Calu3 (cell line): ENCODE measurements around the gene SLC8A1. TPM values are rescaled to one million over a fixed set of nuclear protein-coding genes. Genes with fewer than 3 reads are reported as not detected.

ENCODE experiments used
- BruUV-seq: library from RNA; stranded (reverse); fragments of 400-500 nt; replicated peaks from 2 replicates; lab custom pipeline; 2021; lab: Mats Ljungman, UMichigan
- CTCF ChIA-PET: fragments of 300-600 bp; sonication (Branson Sonifier 250); formaldehyde crosslinking; loops from one replicate; lab custom pipeline; 2022; ENCODE audit warnings: antibody characterized with exemption; lab: Charles Lee
- DNase-seq: peaks from one replicate; pipeline ENCODE4 v3.0.0; 2022
- H3K27ac Mint-ChIP-seq: one replicate; pipeline ENCODE4 v1.8.0; 2022; ENCODE audit warnings: mixed read lengths; ENCODE audit not compliant: unreplicated experiment
- H3K27me3 Mint-ChIP-seq: one replicate; pipeline ENCODE4 v1.8.0; 2022; ENCODE audit warnings: mixed read lengths; ENCODE audit not compliant: unreplicated experiment
- H3K36me3 Mint-ChIP-seq: one replicate; pipeline ENCODE4 v1.8.0; 2022; ENCODE audit warnings: mild to moderate bottlenecking, moderate library complexity, mixed read lengths; ENCODE audit not compliant: insufficient read depth, unreplicated experiment
- H3K4me1 Mint-ChIP-seq: one replicate; pipeline ENCODE4 v1.8.0; 2022; ENCODE audit warnings: mild to moderate bottlenecking, low read depth, mixed read lengths; ENCODE audit not compliant: unreplicated experiment
- H3K4me3 Mint-ChIP-seq: one replicate; pipeline ENCODE4 v1.8.0; 2022; ENCODE audit warnings: mild to moderate bottlenecking, low read depth, moderate library complexity, mixed read lengths; ENCODE audit not compliant: unreplicated experiment
- H3K9me3 Mint-ChIP-seq: one replicate; pipeline ENCODE4 v1.8.0; 2022; ENCODE audit warnings: low read depth, mixed read lengths; ENCODE audit not compliant: unreplicated experiment
- CTCF ChIP-seq: fragments of 200-600 bp; IDR thresholded peaks from one replicate; pipeline ENCODE4 v1.8.0; 2022; ENCODE audit warnings: antibody characterized with exemption; ENCODE audit not compliant: unreplicated experiment
- intact Hi-C: fragments of 100-400 bp; cut with micrococcal nuclease; formaldehyde crosslinking; loops from one replicate; pipeline ENCODE4 v1.10.0; 2022; ENCODE audit not compliant: unreplicated experiment
- total RNA-seq: library from RNA; stranded (reverse); gene quantifications from 2 replicates; pipeline ENCODE4 v1.2.3, GENCODE V29; 2022

The SLC8A1 gene
- total RNA-seq, 1 experiment from 2014 or later: 0.05 TPM

- no peak overlapping the region for H3K27ac Mint-ChIP-seq
Observed at GRCh38 chr2:40098786-40099470, 353.0 kb downstream of the SLC8A1 start.

GRCh38 chr2:40097691-40098385, 354.1 kb downstream of the SLC8A1 start:
- DNase-seq: no peak
- no TSS peak for BruUV-seq
- Mint-ChIP-seq H3K4me3 (no peak overlapping the region), H3K4me1 (peaks cover 32% of the 10 kb centered on the region), H3K27me3 (no peaks in the 10 kb centered on the region), H3K27ac (no peak overlapping the region), H3K36me3 (no peaks in the 10 kb centered on the region), H3K9me3 (no peaks in the 10 kb centered on the region)
- TF ChIP-seq CTCF: no peak
- intact Hi-C loops: no loop called here
- CTCF ChIA-PET: no interaction called here

More at GRCh38 chr2:40098786-40099470, 353.0 kb downstream of the SLC8A1 start:
- CTCF ChIA-PET: no interaction called here
- no peak for DNase-seq
- BruUV-seq: no TSS peak
- no peak for TF ChIP-seq CTCF
- no peaks in the 10 kb centered on the region for H3K9me3 Mint-ChIP-seq
- no peak overlapping the region for H3K4me3 Mint-ChIP-seq
- H3K4me1 Mint-ChIP-seq: peaks cover 32% of the 10 kb centered on the region
- intact Hi-C loops: no loop called here
- no peaks in the 10 kb centered on the region for H3K36me3 Mint-ChIP-seq
- no peaks in the 10 kb centered on the region for H3K27me3 Mint-ChIP-seq

GRCh38 chr2:40096360-40096759, 355.5 kb downstream of the SLC8A1 start:
- Mint-ChIP-seq H3K9me3 (no peaks in the 10 kb centered on the region), H3K4me1 (peaks cover 32% of the 10 kb centered on the region), H3K36me3 (no peaks in the 10 kb centered on the region), H3K27me3 (no peaks in the 10 kb centered on the region), H3K4me3 (no peak overlapping the region), H3K27ac (no peak overlapping the region)
- intact Hi-C loops: no loop called here
- no peak for TF ChIP-seq CTCF
- CTCF ChIA-PET: no interaction called here
- BruUV-seq: no TSS peak
- DNase-seq: no peak

GRCh38 chr2:40095000-40095399, 356.9 kb downstream of the SLC8A1 start:
- peaks cover 32% of the 10 kb centered on the region for H3K4me1 Mint-ChIP-seq
- no peaks in the 10 kb centered on the region for H3K9me3 Mint-ChIP-seq
- no peaks in the 10 kb centered on the region for H3K27me3 Mint-ChIP-seq
- no peaks in the 10 kb centered on the region for H3K36me3 Mint-ChIP-seq
- no peak overlapping the region for H3K4me3 Mint-ChIP-seq
- intact Hi-C loops: no loop called here
- no peak for TF ChIP-seq CTCF
- H3K27ac Mint-ChIP-seq: no peak overlapping the region
- CTCF ChIA-PET: interaction anchor here (0.7 kb wide), 2 partner anchors 34 to 152 kb away, joined by 3 read pairs; no protein-coding TSS in a partner anchor
- no peak for DNase-seq
- BruUV-seq: no TSS peak
